GM04504 (cell line): ENCODE measurements around the gene TMSB10.
"Not testable (repeated sequence)": the region's sequence is repeated elsewhere in the genome, so short reads cannot be mapped to it uniquely, and the experiment has no call there.

Experiments
- DNase-seq: peaks from one replicate; pipeline ENCODE4 v3.0.0-alpha.2; 2012; ENCODE audit warnings: low read depth

The TMSB10 gene

DNA sequence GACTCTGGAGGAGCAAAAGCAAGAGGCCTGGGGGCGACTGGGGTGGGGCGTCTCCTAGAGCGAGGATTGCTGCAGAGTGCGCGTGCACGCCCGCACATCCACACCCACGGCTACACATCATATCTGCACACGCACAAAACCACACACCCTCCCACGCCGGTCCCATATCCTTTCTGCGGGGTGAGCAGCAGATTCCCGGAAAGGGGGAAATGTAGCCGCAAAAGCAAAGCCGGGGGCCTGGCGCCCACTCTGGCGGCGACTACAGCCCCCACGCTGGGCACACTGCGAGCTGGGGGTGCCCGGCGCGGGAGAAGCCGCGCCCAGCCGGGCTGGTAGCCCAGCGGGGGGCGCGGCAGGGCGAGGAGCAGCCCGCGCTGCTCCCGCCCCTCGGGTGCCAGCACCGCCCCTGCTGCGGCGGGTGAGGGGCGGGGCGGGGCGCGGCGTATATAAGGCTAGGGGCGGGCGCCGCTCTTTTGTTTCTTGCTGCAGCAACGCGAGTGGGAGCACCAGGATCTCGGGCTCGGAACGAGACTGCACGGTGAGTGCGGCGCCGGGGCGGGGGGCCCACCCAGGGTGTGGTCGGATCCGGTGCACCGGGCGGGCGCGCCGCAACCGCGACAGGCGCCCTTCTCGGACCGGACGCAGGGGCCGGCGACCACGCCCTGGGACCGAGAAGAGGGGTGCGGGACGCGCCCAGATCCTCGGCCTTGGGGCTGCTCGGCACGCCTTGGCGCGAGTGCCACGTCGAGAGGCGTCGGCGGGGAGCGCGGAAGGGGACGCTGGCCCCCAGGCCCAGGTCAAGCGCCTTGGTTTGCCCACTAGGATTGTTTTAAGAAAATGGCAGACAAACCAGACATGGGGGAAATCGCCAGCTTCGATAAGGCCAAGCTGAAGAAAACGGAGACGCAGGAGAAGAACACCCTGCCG, at the start of gene TMSB10:
Gene TMSB10, plus strand, starts transcription at position 476 of the 927 bp plus-strand sequence.
- DNase-seq = peak; percentile 65

GRCh38 chr2:84855731-84856130, 49.7 kb upstream of the TMSB10 start:
- DNase-seq = no peak

- DNase-seq = no peak
These were observed 48.7 kb upstream of the TMSB10 start for GRCh38 chr2:84856787-84857186.

DNA sequence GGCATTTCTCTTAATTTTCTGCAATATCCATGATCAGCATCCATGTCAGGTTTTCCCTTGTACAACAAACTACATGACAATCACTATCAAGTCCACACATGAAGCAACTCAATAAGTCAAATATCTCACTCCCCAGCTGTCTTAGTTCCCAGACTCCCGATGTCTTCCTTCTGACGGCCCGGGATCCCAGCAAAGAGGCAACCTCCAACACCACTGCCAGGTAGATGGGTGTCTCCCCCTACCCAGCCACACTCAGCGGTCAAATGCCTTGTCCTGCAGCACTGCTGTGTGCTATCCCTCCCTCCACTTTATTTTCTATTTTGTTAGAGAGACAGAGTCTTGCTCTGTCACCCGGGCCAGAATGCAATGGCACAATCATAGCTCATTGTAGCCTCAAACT, 47.9 kb upstream of the TMSB10 start:
- DNase-seq = no peak

- no peak for DNase-seq
These were observed 47.3 kb upstream of the TMSB10 start for GRCh38 chr2:84858123-84858522.

- no peak for DNase-seq
These were observed 46.5 kb upstream of the TMSB10 start for GRCh38 chr2:84858937-84859336.

- DNase-seq = no peak
These were observed 43.9 kb upstream of the TMSB10 start for GRCh38 chr2:84861539-84861938.

GRCh38 chr2:84862006-84862405, 43.5 kb upstream of the TMSB10 start:
- DNase-seq = no peak

DNA sequence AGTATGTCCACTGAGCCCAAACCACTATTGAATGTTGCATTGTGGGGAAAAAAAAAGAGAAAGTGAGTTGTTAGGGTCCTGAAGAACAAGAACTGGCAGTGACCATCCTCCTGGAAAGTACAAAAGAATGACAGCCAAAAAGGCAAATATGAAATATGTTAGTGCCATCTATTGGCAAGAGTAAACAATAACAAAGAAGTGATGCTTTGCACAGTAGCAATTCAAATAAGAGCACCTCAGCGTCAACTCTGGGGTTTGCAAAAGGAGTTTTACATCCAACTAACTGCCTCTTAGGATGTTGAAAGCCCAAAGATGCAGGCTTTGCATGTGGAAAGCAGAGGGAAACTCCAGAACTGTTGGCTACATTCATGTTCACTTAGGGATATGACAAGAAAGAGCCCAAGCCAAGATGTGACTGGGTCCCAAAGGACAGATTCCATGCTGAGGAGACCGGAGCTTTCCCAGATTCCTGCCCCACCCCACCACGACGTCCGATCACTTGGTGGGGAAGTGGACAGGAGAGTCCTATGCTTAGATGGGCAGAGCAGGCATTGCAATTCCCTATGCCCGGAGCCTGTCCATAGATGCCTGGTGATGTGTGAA, 40.2 kb upstream of the TMSB10 start:
- no peak for DNase-seq

DNA sequence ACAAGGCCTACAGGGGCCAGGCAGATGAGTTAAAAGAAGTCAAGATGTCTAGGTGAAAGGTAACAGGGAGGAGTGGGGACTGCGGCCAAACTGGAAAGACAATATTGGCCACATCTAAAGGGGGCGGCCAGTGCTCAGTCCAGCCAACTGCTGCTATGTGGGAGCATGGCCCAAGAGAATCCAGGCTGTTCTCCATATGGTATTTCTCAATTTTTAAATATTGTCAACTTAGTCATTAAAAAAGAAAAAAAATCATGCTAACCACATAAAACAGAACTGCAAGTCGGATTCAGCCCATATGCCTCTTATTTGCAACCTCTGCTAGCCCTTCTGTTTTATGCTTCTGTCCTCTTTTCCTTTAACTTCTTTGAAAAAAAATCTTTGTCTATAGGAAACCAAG, 39.3 kb upstream of the TMSB10 start:
- peak; percentile 62 for DNase-seq

DNA sequence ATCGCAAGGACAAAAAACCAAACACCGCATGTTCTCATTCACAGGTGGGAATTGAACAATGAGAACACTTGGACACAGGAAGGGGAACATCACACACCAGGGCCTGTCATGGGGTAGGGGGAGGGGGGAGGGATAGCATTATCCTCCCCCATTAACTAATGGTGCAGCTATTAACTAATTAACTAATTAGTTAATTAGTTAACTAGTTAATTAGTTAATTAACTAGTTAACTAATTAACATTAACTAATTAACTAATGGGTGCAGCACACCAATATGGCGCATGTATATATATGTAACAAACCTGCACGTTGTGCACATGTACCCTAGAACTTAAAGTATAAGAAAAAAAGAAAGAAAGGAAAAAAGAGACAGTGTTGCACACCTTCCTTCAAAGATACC, 37.1 kb upstream of the TMSB10 start:
- DNase-seq = not testable (repeated sequence)

GRCh38 chr2:84870306-84870705, 35.1 kb upstream of the TMSB10 start:
- DNase-seq = no peak

DNA sequence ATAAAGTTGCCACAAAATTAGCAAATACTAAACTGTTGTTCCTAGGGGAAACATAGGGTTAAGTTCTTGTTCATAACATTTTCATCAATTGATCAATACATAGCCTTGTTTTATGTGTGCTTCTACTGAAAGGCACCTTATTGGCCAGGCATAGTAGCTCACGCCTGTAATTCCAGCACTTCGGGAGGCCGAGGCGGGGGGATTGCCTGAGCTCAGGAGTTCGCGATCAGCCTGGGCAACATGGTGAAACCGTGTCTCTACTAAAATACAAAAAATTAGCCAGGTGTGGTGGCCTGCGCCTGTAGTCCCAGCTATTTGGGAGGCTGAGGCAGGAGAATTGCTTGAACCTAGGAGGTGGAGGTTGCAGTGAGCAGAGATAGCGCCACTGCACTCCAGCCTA, 32.8 kb upstream of the TMSB10 start:
- not testable (repeated sequence) for DNase-seq

DNA sequence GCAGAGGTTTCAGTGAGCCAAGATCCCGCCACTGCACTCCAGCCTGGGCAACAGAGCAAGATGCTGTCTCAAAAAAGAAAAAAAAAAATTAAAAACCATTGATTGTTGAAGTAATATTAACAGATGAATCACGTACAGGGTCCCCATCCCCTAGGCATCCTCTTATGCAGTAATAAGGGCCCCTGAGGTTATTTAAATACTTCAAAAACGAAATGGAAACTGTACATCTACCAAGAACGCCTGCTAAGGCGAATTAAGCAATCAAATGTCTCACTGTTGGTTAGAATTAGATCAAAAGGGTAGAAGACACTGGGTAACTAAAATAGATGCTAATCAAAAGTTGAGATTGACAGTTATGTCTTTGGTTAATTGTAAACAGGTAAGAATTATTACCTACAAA, 32.1 kb upstream of the TMSB10 start:
- DNase-seq = no peak

DNA sequence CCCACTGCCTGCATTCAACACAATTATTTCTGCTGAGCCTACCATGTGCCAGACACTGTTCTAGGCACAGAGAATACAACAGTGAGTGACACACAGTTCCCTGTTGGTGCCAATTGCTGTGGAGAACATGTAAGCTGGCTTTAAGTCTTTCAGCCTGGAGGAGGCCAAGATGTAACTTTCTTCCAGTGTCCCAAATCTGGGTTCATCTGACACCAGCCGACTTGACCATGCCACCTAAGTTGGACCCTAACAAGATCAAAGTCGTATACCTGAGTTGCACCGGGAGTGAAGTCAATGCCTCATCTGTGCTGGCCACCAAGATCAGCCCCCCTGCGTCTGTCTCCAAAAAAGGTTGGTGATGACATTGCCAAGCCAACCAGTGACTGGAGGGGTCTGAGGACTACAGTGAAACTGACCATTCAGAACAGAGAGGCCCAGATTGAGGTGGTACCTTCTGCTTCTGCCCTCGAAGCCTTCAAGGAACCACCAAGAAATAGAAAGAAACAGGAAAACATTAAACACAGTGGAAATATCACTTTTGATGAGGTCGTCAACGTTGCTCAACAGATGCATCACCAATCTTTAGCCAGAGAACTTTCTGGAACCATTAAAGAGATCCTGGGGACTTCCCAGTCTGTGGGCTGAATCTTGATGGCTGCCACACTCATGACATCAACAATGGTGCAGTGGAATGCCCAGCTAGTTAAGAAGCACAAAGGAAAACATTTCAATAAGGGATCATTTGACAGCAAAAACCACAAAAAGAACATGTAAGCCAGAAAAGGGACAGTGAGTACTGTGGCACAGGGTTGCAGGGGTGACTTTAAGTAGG, 30.9 kb upstream of the TMSB10 start:
- no peak for DNase-seq

- DNase-seq = no peak
These were observed 30.3 kb upstream of the TMSB10 start for GRCh38 chr2:84875213-84875560.

DNA sequence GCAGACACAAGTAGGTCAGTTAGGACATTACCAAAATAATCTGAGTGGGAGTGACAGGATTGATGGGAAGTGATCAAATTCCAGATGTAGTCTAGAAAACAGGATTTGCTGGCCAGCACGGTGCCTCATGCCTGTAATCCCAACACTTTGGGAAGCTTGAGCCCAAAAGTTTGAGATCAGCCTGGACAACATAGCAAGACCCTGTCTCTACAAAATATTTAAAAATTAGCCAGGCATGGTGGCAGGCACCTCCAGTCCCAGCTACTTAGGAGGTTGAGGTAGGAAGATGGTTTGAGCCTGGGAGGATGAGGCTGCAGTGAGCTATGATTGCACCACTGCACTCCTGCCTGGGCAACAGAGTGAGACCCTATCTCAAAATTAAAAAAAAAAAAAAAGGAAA, 29.8 kb upstream of the TMSB10 start:
- DNase-seq = not testable (repeated sequence)

DNA sequence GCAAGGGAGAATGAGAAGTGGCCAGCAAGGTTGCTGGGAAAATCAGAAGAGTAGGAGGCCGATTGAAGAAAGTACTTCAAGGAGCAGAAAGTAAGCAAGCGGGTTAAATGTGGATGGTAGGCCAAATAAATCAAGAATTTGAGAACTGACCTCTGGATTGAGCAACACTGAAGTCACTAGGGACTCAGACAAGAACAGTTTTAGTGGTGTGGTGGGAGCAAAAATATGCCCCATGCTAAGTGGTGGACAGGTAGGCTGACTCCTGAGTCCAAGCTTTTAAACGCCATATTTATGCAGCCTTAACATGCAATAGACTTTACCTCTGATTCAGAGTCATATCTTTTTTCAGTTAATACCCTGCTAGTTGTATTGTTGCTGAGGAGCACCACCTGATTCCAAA, 29.1 kb upstream of the TMSB10 start:
- no peak for DNase-seq

- no peak for DNase-seq
These were observed 27.0 kb upstream of the TMSB10 start for GRCh38 chr2:84878459-84878858.

GRCh38 chr2:84878896-84879583, 26.4 kb upstream of the TMSB10 start:
- no peak for DNase-seq

GRCh38 chr2:84879584-84880394, 25.7 kb upstream of the TMSB10 start:
- DNase-seq = no peak

GRCh38 chr2:84880395-84880644, 25.1 kb upstream of the TMSB10 start:
- DNase-seq = no peak
